NCI-H460 (cell line): ENCODE results near the gene DDX39A. TPM values are rescaled to one million over a fixed set of nuclear protein-coding genes. Genes with fewer than 3 reads are reported as not detected.
"Not testable (repeated sequence)": the region's sequence is repeated elsewhere in the genome, so short reads cannot be mapped to it uniquely, and the experiment has no call there.

ENCODE experiments used
- DNase-seq: peaks from one replicate; pipeline ENCODE4 v3.0.0-alpha.2; 2016; ENCODE audit warnings: low read depth; ENCODE audit errors: extremely low read depth
- total RNA-seq: library from RNA; depleted of rRNA; stranded (reverse); fragments of >200 nt; shearing (Covaris generic); gene quantifications from 2 replicates; pipeline ENCODE4 v1.2.3, GENCODE V29; 2014

Gene DDX39A
- total RNA-seq, 1 experiment from 2014 or later, result 89.1 TPM

DNA sequence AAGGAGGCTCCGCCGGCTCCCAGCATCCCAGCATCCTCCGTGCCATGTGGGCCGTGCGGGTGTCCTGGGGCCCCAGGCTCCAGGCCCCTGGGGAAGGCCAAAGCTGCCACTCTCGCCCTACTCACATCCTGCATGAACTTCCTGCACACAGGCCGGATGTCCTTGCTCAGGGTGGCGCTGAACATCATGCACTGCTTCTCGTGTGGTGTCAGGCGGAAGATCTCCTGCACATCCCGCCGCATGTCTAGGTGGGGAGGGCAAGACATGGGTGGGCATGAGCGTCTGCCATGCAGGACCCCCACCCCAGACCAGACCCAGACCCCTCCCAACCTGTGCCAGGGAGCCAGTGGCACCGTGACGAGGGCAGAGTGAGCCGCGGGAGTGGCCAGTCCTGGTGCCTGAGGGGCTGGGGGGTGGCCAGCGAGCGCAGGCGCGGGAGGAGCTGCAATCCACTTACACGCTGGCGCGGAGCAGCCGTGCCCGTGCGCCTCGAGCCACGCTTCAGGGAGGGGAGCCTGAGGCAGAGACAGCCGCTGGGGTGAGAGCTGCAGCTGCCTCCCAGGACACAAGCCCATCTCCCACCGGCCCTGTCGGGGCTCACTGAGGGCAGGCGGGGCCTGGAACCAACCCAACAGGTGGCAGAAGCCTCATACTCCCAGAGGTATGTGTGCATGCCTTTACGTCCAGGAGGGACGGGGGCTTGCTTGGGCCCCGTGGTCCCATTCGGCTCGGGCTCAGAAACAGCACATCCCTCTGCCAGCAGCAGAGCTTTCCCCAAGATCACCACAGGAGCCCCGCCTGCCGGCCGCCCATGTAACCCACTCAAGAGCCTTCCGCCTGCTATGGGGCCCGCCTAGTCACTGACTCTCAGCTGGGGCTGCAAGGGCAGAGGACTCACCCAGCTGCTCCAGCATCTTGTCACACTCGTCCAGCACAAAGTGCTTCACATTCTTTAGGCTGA lies 8.8 kb downstream of the DDX39A start:
- DNase-seq, result no peak

DNA sequence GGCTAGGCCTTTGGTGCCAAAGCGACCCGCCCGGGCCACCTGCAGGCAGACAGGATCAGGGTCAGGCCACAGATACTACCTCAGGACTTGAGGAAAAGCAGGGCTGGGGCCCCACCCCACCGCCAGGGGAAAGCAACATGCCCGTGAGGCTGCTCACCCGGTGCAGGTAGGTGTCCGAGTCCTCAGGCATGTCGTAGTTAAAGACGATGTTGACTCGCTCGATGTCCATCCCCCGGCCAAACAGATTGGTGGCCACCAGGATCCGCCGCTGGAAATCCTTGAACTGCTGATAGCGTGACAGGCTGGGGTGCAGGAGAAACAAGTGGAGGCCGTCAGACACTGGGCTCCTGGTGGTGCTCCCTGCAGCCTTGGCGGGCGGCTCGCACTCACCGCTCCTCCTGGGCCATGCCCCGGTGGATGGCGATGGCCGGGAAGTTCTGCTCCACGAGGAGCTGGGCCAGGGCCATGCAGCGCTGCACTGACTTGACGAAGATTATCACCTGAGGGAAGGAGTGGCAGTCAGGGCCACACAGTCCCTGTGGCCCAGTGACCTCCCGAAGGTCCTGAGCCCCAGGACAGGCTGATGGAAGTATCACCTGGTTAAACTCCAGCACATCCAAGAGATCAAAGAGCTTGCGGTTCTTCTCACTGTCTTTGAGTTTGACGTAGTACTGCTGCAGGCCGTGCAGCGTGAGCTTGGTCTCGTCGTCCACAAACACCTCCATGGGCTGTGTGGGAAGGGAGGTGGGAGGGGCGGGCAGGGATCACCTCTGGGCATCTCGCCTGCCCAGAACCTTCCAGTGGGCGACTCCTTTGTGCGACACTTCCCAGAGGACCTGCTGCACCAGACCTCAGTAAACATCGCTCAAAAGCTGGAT lies 9.8 kb downstream of the DDX39A start:
- DNase-seq, result no peak

DNA sequence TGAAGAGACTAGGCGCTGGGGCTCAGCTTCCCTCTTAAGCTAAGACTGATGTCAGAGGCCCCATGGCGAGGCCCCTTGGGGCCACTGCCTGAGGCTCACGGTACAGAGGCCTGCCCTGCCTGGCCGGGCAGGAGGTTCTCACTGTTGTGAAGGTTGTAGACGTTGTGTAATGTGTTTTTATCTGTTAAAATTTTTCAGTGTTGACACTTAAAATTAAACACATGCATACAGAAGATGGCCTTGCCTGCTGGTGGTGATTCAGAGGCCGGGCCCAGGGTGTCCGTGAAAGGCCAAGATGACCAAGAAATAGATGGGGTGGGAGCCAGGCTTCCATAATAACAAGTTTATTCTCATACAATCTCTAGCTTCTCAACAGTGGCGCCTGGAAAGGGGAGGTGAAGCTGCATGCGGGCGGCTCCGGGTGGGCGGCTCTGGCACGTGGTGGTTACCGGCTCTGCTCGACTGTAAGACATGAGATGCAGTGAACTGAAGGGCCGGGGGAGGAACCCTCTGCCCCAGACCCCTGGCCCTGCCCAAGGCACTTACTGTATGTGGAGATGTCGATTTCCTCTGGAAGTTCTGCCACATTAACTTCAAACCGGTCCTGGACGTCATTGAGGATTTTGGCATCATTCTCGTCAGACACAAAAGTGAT lies 10.5 kb downstream of the DDX39A start:
- no peak for DNase-seq

DNA sequence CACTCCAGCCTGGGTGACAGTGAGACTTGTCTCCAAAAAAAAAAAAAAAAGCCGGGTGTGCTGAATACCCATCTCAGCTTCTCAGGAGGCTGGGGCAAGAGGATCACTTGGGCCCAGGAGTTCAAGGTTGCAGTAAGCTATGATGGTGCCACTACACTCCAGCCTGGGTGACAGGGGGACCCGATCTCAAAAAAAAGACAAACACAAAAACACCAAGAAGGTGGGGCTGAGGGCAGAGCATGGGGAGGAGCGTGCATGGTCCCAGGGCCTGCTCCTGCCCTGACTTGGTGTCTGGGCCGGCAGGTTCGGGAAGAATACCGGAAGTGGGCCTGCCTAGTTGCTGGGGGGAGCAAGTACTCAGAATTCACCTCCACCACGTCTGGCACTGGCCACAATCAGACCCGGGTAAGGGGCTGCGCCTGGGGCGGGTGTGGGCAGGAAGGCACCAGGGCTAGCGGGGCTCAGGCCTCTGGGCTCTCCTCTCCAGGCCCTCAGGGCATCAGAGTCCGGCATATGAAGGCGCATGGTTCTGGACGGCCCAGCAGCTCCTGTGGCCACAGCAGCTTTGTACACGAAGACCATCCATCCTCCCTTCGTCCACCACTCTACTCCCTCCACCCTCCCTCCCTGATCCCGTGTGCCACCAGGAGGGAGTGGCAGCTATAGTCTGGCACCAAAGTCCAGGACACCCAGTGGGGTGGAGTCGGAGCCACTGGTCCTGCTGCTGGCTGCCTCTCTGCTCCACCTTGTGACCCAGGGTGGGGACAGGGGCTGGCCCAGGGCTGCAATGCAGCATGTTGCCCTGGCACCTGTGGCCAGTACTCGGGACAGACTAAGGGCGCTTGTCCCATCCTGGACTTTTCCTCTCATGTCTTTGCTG lies 11.3 kb downstream of the DDX39A start:
- DNase-seq, result no peak

DNA sequence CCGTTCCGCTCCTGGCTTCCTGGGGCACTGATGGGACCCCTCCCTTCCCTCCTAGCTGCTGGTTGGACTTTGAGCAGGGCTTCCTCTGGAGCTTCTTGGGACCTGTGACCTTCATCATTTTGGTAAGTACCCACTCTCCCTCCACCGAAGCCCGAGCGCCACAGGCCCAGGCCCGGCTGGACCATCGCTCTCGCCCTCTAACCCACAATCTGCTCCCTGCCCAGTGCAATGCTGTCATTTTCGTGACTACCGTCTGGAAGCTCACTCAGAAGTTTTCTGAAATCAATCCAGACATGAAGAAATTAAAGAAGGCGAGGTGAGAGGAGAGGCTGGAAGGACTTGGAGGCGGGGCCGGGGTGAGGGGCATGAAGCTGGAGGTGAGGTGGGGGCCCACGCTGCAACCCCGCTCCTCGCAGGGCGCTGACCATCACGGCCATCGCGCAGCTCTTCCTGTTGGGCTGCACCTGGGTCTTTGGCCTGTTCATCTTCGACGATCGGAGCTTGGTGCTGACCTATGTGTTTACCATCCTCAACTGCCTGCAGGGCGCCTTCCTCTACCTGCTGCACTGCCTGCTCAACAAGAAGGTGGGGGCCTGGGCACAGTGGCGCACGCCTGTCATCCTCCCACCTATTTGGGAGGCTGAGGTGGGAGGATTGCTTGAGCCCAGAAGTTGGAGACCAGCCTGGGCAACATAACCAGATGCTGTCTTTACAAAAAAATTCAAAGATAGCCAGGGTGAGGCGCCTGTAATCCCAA lies 12.3 kb downstream of the DDX39A start:
- DNase-seq, result no peak

DNA sequence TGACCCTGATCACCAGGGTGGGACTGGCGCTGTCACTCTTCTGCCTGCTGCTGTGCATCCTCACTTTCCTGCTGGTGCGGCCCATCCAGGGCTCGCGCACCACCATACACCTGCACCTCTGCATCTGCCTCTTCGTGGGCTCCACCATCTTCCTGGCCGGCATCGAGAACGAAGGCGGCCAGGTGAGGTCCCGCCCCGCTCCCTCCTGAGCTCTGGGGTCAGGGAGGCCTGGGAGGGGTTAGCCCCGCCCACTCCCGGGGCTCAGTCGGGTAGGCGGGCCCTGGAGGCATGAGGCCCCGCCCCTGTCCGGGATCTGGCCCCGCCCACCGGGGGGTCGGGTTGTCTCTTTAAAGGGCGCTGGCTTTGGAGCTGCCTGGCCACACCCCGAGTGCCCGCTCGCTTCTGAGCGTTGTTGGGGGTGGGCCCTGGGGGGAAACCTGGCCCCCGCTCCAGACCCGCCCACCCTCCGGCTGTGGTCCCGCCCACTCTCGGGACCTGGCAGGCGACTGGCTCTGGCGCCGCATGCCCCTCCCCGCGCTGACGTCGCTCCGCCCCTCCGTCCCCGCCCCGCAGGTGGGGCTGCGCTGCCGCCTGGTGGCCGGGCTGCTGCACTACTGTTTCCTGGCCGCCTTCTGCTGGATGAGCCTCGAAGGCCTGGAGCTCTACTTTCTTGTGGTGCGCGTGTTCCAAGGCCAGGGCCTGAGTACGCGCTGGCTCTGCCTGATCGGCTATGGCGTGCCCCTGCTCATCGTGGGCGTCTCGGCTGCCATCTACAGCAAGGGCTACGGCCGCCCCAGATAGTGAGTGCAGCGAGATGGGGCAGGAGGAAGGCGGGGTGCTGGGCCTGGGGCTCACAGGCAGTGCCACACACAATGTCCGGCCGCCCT lies 13.1 kb downstream of the DDX39A start:
- peak; percentile 70 for DNase-seq

DNA sequence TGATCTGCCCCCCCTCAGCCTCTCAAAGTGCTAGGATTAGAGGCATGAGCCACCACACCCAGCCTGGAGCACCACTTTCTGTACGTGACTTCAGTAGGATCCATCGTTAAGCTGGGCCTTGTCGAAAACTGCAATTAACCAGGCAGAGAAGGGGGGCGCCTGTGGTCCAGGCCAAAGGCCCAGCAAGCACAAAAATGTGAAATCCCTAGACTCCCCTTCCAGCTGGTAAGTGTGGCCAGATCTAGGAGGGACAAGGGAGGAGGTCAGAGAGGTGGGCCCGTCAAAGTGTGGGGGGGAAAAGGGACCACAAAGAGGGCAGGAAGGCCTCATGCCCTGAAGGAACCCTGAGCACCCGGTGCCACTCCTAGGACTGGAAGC lies 13.8 kb downstream of the DDX39A start:
- DNase-seq, result no peak

DNA sequence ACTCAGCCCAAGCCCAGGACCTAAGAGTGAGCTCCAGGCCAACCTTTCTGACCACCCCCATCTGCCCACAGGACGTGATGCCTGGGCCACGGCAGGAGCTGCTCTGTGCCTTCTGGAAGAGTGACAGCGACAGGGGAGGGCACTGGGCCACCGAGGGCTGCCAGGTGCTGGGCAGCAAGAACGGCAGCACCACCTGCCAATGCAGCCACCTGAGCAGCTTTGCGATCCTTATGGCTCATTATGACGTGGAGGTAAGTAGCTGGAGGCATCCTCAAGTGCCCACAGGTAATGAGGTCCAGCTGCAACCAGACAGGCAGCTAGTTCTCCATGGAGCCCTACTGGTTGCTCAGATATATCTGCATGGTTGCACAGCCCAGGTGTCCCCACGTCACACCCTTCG lies 14.8 kb downstream of the DDX39A start:
- no peak for DNase-seq

DNA sequence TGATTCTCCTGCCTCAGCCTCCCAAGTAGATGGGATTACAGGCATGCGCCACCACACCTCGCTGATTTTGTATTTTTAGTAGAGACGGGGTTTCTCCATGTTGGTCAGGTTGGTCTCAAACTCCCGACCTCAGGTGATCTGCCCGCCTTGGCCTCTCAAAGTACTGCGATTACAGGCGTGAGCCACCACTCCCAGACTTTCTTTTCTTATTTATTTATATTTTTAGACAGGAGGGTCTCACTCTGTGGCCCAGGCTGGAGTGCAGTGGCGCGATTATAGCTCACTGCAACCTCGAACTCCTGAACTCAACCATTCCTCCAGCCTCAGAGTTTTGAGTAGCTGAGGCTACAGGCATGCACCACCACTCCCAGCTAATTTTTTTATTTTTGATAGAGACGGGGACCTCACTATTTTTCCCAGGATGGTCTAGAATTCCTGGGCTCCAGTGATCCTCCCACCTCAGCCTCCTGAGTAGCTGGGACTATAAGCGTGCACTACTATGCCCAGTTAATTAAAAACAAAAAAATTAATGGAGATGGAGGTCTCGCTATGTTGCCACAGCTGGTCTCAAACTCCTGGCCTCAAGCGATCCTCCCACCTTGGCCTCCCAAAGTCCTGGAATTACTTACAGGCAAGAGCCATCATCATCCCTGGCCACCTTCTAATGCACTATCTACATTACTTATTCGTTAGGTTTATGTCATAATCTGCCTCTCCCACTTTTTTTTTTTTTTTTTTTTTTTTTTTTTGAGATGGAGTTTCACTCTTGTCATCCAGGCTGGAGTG lies 15.8 kb downstream of the DDX39A start:
- DNase-seq, result not testable (repeated sequence)

DNA sequence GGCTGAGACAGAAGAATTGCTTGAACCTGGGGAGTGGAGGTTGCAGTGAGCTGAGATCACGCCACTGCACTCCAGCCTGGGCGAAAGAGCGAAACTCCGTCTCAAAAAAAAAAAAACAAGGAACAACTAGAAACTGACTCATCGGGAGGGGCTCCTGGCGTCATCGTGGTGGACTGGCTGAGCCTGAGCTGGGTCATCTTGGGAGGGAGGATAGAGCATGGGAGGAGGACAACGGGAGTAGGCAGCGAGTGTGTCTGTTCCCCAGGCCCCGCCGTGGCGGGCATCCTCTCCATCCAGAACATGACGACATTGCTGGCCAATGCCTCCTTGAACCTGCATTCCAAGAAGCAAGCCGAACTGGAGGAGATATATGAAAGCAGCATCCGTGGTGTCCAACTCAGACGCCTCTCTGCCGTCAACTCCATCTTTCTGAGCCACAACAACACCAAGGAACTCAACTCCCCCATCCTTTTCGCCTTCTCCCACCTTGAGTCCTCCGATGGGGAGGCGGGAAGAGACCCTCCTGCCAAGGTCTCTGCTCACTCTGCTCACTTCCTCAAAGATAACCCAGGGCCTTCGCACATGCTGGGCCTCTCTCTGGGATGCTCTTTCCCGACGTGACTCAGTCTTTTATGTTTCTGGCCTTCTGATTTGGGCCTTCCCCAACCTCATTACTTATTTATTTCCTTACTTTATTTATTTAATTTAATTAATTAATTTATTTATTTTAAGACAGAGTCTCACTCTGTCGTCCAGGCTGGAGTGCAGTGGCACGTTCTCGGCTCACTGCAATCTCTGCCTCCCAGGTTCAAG lies 16.6 kb downstream of the DDX39A start:
- DNase-seq, result no peak

DNA sequence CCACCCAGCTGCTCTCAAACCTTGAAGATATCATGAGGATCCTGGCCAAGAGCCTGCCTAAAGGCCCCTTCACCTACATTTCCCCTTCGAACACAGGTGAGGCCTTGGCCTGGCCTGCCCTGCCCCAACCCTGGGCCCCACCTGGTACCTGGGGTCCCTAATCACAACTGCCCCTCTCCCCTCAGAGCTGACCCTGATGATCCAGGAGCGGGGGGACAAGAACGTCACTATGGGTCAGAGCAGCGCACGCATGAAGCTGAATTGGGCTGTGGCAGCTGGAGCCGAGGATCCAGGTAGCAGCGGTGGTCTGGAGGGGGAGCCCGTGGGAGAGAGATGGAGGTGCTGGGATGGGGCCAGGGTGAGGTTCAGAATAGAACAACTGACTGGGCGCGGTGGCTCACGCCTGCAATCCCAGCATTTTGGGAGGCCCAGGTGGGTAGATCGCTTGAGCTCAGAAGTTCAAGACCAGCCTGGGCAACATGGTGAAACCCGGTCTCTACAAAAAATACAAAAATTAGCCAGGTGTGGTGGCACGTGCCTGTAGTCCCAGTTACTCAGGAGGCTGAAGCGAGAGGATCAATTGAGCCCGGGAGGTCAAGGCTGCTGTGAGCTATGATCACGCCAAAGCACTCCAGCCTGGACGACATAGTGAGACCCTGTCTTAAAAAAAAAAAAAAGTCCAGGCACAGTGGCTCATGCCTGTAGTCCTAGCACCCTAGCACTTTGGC lies 17.5 kb downstream of the DDX39A start:
- no peak for DNase-seq

DNA sequence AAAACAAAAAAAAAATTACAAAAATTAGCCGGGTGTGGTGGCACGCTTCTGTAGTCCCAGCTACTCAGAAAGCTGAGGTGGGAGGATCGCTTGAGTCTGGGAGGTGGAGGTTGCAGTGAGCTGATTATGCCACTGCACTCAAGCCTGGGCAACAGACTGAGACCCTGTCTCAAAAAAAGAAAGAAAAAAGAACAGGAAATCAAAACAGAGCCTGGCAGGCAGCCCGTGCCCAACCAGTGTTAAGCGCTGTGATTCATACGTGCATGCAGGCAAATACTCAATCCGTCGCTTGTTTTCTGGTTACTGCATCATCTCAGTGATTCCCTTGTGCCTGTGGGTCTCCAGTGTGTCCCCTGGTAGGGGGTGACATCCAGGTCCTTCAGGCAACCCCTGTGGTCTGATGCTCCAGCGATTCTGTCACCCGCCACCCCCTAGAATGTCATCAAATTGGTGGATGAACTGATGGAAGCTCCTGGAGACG lies 18.1 kb downstream of the DDX39A start:
- DNase-seq, result no peak

DNA sequence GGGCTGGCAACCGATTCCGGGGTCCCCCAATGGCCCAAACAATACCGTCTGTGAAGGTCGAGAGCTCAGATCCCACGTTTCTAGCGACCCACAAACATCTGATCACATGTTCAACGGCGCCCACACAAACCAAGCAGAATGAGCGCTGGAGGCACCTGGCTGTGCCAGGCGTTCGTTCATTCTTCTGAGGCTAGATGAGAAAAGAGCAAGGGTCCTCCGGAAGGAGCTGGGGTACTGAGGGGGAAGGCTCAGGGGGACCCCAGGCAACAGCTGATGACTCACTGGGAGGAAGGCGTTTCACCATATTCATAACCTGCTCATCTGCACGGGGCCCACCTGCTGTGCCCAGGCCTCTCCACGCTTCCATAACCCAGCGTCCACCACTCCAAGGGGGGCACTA lies 22.0 kb downstream of the DDX39A start:
- DNase-seq, result not testable (repeated sequence)

DNA sequence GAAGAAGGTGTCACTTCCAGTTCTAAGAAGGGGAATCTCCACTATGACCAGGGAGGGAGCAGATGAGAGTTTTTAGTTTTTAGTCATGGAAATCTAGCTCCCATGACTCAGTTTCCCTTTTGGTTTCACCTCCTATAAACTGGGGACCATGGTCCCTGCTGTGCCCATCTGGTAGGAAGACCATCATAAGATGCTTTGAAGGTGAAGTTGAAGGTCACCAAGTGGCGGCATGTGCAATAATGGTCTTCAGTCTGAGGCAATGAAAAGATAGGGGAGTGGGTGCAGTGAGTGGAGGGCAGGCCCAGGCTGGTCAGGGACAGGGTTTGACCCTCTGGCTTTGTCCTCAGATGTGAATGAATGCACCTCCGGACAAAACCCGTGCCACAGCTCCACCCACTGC lies 22.4 kb downstream of the DDX39A start:
- DNase-seq, result not testable (repeated sequence)

DNA sequence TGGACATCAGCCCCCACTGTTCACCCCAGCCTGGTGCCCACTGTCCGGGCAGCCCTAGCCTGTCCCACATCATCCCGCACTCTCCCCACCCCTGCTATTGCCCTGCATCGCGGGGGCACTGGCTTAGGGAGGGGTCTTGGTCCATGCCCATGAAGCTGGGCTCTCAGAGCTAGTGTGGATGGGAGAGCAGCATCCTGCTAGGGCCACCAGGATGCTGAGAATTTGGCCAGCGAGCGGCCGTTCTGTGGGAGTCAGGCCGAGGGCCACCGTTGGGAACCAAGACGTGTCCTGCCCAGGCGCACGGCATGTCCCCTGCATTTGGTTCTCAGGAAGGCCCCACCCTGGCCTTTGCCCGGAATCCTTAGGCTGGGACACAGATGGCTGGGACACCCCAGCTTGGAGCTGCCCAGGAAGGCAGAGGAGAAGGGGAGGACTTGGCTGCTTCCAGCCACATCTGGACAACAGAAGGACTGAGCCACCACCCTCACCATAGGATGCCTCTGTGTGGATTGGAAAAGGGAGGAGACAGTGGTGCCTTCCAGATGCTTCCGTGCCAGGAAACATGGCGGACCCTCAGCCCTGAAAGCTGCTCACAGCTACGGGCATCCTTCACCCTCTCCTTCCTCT lies 23.3 kb downstream of the DDX39A start:
- DNase-seq, result no peak
